GM12801 (cell line): ENCODE measurements around the gene MVB12B.

Experiments
- TF ChIP-seq, protein P1 (sequence below): IDR thresholded peaks from one replicate; pipeline ENCODE4 v1.5.1; 2011; ENCODE audit warnings: control low read depth; ENCODE audit not compliant: insufficient read length; ENCODE audit errors: extremely low read depth

Gene MVB12B

DNA sequence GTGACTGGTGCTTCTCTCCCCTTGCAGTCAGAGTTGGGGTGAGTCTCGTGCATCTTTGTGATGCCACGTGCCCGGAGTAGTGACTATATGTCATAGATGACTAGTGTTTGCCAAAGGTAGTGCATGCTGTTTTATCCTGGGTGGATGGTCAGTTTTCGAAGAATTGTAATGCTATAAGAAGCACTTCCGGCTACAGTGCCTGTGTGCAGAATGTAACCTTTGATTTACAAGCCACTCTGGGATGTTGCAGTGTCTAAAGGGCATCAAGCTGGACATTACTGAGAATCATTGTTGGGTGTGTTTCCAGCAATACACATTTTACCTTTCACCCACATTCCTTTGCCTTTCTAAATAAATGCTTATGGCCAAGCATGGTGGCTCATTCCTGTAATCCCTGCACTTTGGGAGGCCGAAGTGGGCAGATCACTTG, 16.7 kb downstream of the MVB12B start:
- TF ChIP-seq, protein P1, sequence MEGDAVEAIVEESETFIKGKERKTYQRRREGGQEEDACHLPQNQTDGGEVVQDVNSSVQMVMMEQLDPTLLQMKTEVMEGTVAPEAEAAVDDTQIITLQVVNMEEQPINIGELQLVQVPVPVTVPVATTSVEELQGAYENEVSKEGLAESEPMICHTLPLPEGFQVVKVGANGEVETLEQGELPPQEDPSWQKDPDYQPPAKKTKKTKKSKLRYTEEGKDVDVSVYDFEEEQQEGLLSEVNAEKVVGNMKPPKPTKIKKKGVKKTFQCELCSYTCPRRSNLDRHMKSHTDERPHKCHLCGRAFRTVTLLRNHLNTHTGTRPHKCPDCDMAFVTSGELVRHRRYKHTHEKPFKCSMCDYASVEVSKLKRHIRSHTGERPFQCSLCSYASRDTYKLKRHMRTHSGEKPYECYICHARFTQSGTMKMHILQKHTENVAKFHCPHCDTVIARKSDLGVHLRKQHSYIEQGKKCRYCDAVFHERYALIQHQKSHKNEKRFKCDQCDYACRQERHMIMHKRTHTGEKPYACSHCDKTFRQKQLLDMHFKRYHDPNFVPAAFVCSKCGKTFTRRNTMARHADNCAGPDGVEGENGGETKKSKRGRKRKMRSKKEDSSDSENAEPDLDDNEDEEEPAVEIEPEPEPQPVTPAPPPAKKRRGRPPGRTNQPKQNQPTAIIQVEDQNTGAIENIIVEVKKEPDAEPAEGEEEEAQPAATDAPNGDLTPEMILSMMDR, result no peak

DNA sequence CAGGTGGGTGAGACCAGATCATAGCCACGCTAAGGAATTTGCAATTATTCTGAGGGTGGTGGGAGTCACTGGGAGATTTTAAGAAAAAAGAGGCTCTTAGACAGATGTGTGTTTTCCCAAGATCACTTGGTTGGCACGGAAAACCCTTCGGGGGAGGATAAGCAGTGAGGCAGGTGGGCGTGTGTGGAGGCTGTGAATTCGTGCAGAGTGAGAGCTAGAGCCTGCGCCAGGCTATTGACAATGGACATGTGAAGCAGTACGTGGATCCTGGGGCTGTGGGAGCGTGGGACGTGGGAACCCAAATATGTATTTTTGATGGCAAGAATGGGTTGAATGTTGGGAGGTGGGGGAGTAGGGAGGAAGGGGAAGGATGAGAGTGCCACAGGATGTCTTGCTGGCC, 19.4 kb downstream of the MVB12B start:
- TF ChIP-seq, protein P1, result no peak

- TF ChIP-seq, protein P1, result no peak
These were observed 20.5 kb downstream of the MVB12B start for GRCh38 chr9:126347093-126347492.

GRCh38 chr9:126347911-126348760, 21.5 kb downstream of the MVB12B start:
- TF ChIP-seq, protein P1, result no peak

DNA sequence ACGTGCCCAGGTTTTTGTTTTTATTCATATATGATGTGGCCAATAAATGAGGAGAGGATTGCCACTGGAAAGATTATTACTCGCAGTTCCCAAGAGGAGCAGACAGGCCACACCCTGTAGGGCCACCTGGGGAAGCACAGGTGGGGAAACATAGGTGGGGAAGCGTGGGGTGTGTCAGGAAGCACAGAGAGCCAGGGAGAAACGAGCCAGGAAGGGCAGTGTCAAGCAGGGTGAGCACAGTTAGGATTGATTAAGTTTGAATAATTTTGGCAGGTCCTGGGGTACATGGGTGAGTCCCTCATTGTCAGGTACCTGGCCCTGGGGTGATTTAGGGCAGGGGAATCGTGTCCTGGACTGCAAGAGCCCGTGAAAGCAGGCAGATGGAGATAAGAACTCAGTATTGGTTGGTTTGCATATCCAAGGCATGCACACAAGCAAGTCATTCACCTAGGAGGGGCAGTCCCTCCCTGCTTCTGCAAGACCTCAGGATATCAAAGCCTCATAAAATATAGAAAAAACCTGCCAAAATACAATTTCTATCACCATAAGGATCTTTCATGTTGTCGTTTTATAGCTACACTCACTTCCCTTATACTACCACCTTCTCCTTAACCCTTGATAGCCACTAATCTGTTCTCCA, 22.4 kb downstream of the MVB12B start:
- TF ChIP-seq, protein P1, result no peak

- TF ChIP-seq, protein P1, result no peak
These were observed 28.5 kb downstream of the MVB12B start for GRCh38 chr9:126354887-126355770.

DNA sequence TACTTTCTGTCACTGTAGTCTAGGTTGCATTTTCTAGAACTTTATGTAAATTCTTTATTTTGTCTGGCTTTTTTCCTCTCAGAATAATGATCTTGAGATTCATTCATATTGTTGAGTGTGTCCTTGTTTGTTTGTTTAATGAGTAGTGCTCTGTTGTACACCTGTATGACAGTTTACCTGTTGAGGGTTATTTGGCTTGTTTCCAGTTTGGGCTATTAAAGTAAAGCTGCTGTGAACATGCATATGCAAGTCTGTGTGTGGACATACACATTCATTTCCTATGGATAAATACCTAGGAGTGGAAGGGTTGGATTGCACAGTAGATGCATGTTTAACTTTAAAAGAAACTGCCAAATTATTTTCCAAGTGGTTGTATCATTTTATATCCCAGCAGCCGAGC, 30.4 kb downstream of the MVB12B start:
- TF ChIP-seq, protein P1, result no peak
